Uterus (tissue), 4 donors: ENCODE data around the gene CCL8. TPM values are rescaled to one million over a fixed set of nuclear protein-coding genes. Genes with fewer than 3 reads are reported as not detected.

Source experiments
- DNase-seq, 2 donors: peaks; one replicate each; pipeline ENCODE4 v3.0.0-alpha.2; 2019 to 2020
- H3K27ac ChIP-seq, 2 donors: fragments of 200-600 bp; sonication (generic); 1 replicate in 1 of 2; 2 replicates in 1 of 2; pipeline ENCODE4 v1.5.1; 2016 to 2018
- H3K27me3 ChIP-seq, 2 donors: fragments of 200-600 bp; sonication (generic); one replicate each; pipeline ENCODE4 v1.5.1; 2018 to 2019; ENCODE audit warnings: control low read depth in 1 of 2
- H3K36me3 ChIP-seq, 2 donors: fragments of 200-600 bp; sonication (generic); one replicate each; pipeline ENCODE4 v1.5.1; 2019; ENCODE audit warnings: control low read depth in 1 of 2
- H3K4me1 ChIP-seq, 2 donors: fragments of 200-600 bp; sonication (generic); one replicate each; pipeline ENCODE4 v1.5.1; 2018 to 2019; ENCODE audit warnings: control low read depth in 1 of 2
- H3K4me3 ChIP-seq, 2 donors: fragments of 200-600 bp; sonication (generic); 1 replicate in 1 of 2; 2 replicates in 1 of 2; pipeline ENCODE4 v1.5.1; 2018 to 2019; ENCODE audit warnings: mild to moderate bottlenecking in 1 of 2
- H3K9me3 ChIP-seq, 2 donors: fragments of 200-600 bp; sonication (generic); one replicate each; pipeline ENCODE4 v1.5.1; 2019; ENCODE audit warnings: control low read depth in 1 of 2
- POLR2A ChIP-seq, 2 donors: fragments of 450-650 bp; IDR thresholded peaks; one replicate each; pipeline ENCODE4 v1.6.1; 2016; ENCODE audit warnings: antibody characterized with exemption in 2 of 2, mild to moderate bottlenecking in 1 of 2, moderate library complexity in 1 of 2
- intact Hi-C: fragments of 100-400 bp; cut with DNase I; formaldehyde crosslinking; loops from one replicate; pipeline ENCODE4 v1.15.1; 2023; ENCODE audit warnings: low total_unique reads
- total RNA-seq, 4 donors: library from RNA; depleted of rRNA in 3 of 4; stranded (reverse); fragments of >200 nt in 3 of 4; gene quantifications; one replicate each; pipeline versions ENCODE4 v1.1.0 to v1.2.4, GENCODE V29; 2014 to 2023
- TF ChIP-seq, protein P1 (sequence below), 4 experiments: fragments of 200-600 bp in 2 of 4; fragments of 450-650 bp in 2 of 4; sonication (generic) in 2 of 4; IDR thresholded peaks; one replicate each; pipeline ENCODE4 v1.5.1; 2016 to 2019; ENCODE audit warnings: antibody characterized with exemption in 4 of 4, mild to moderate bottlenecking in 2 of 4, moderate library complexity in 1 of 4
- donor health status: DM: yes; HTN: yes; CAD: no.

CCL8 gene
- total RNA-seq, 4 donors from 2014 or later: 0.70 TPM; not detected in 3

DNA sequence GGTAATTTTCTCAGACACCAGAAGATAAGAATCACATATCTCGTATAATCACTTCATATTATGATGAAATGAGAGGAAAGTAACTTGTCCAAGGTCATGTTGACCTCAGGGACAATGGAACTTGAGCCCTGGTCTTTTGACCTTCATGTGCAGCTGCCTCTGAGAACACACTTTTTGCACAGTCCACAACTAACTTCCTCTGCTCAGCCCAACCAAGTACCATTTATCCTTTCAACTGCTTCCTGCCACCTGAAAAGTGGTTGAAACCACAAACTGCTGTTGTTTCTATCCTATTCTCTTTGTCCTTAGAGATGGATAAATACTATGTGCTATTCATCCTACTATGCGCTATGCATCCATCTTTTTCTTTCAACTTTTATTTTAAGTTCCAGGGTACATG lies 46.1 kb downstream of the CCL8 start:
- no peaks in the 10 kb centered on the region for H3K9me3 ChIP-seq
- TF ChIP-seq, protein P1, sequence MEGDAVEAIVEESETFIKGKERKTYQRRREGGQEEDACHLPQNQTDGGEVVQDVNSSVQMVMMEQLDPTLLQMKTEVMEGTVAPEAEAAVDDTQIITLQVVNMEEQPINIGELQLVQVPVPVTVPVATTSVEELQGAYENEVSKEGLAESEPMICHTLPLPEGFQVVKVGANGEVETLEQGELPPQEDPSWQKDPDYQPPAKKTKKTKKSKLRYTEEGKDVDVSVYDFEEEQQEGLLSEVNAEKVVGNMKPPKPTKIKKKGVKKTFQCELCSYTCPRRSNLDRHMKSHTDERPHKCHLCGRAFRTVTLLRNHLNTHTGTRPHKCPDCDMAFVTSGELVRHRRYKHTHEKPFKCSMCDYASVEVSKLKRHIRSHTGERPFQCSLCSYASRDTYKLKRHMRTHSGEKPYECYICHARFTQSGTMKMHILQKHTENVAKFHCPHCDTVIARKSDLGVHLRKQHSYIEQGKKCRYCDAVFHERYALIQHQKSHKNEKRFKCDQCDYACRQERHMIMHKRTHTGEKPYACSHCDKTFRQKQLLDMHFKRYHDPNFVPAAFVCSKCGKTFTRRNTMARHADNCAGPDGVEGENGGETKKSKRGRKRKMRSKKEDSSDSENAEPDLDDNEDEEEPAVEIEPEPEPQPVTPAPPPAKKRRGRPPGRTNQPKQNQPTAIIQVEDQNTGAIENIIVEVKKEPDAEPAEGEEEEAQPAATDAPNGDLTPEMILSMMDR (IDR thresholded peaks at IDR 0.05): no peak
- TF ChIP-seq POLR2A (IDR thresholded peaks at IDR 0.05): no peak
- no peaks in the 10 kb centered on the region for H3K27me3 ChIP-seq
- no peak for DNase-seq
- H3K4me1 ChIP-seq: no peaks in the 10 kb centered on the region
- no peak overlapping the region for H3K27ac ChIP-seq
- H3K36me3 ChIP-seq: no peaks in the 10 kb centered on the region
- intact Hi-C loops: no loop called here
- no peak overlapping the region for H3K4me3 ChIP-seq

DNA sequence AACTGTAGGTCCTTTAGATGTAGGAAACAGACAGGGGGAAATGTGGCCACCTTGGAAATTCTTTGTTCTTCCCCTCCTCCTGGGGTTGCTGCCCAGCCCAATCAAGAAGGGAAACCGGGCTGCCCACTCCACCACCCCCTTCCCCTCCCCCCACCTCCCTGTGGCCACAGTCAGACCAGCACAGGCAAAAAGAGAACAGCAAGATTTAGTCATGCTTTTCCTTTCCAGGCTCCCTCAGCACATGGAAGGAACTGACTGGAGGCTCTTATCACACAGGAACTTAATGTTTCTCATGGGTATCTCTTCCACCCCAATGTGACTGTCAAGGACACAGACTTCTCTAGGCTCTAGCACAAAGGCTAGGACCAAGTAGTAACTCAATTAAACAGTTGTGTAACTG lies 46.8 kb downstream of the CCL8 start:
- Histone ChIP-seq H3K4me3 (no peak overlapping the region), H3K27me3 (no peaks in the 10 kb centered on the region), H3K4me1 (no peaks in the 10 kb centered on the region), H3K9me3 (no peaks in the 10 kb centered on the region), H3K27ac (no peak overlapping the region), H3K36me3 (no peaks in the 10 kb centered on the region)
- intact Hi-C loops: no loop called here
- TF ChIP-seq, protein P1 (IDR thresholded peaks at IDR 0.05): no peak
- TF ChIP-seq POLR2A (IDR thresholded peaks at IDR 0.05): no peak
- DNase-seq: no peak

DNA sequence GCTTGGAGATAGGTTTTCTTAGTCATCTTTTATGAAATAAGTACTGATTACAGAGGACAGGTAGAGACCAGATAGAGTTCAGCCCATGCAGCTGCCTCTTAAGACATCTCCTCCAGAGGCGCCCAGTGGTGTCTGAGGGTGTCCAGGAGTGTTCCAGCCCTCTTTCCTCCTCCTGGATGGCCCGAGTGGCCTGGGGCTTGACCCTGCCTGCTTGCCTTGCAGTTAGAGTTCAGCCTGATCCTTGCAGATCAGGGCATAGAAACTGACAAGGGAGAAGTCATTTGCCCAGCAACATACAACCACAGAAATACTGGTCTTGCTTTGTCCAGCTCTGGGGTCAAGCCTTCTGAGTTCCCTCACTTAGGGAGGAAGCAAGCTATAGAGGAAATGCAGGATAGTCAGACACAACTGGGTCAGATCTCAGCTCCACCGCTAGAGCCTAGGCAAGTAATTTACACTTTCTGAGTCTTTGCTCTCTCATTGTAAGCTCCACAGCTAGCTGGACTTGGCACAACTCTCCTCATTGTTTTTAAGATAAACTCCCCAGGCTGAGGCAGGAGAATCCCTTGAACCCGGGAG lies 47.4 kb downstream of the CCL8 start:
- no peaks in the 10 kb centered on the region for H3K4me1 ChIP-seq
- no peak overlapping the region for H3K27ac ChIP-seq
- no peak overlapping the region for H3K4me3 ChIP-seq
- no peaks in the 10 kb centered on the region for H3K27me3 ChIP-seq
- H3K36me3 ChIP-seq: no peaks in the 10 kb centered on the region
- intact Hi-C loops: no loop called here
- no peak for DNase-seq
- TF ChIP-seq, protein P1 (IDR thresholded peaks at IDR 0.05): no peak
- no peak for TF ChIP-seq POLR2A (IDR thresholded peaks at IDR 0.05)
- no peaks in the 10 kb centered on the region for H3K9me3 ChIP-seq

DNA sequence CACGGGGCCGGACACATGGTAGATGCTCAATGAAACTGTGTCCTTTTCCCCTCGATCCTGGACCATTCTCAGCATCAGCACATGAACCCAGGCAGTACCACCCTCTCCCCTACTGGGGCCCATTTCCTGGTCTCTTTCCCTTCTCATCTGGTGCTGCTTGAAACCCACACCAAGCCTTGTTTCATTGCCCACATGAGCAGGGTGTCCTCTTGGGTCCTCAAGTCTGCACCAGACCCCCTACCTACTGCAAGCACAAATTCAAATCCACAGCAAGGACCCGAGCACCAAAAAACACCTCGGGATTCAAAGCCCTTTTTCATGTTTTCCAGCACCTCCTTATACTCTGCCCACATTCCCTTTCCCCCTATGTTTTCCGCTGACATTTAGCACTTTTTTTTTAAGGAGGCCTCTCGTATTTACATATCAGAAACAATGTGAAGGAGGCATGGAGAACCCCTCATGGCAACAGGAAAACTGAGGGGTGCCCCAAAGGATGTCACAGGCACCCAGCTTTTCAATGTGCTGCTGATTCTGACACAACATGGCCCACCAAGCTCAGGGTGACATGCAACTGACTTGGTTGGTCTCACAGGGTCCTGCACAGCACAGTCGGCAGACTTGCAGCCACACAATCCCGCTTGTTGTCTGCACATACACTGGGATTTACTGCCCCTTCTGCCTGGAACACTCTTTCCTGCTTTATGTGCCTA lies 48.4 kb downstream of the CCL8 start:
- H3K4me1 ChIP-seq: no peaks in the 10 kb centered on the region
- no peaks in the 10 kb centered on the region for H3K36me3 ChIP-seq
- TF ChIP-seq POLR2A (IDR thresholded peaks at IDR 0.05): no peak
- TF ChIP-seq, protein P1 (IDR thresholded peaks at IDR 0.05): no peak
- DNase-seq: no peak
- no peaks in the 10 kb centered on the region for H3K9me3 ChIP-seq
- no peak overlapping the region for H3K4me3 ChIP-seq
- intact Hi-C loops: no loop called here
- H3K27ac ChIP-seq: no peak overlapping the region
- H3K27me3 ChIP-seq: no peaks in the 10 kb centered on the region

DNA sequence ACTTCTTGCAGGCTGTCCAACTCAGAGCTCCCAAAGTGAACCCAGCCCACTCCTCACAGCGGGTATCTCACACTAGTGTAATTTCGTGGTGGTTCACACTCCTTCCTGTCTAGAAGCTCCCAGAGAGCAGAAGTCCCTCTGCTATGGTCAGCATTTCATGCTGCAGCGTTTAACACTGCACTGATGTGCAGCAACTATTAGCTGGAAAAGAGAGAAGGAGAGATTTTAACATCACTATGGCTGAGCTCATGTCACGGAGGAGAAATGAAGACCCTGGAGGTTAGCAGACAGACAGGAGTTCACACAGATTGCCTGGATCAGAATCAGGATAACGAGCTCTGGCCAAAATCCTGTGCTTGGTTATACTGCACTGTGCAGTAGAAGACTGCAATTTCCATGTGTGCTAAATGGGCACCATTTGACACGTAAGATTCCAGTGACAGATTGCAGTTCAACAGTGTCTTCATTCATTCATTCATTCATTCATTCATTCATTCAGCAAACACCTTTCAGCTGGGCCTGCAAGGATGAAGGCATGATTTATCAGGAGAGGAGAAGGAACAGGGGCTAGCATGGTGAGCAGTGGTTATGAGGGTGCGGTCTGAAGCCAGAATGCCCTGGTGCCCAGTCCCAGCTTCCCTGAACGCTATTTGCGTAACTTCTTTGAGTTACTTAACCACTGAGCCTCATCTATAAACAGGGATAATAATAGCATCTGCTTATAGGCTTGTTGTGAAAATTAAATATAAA lies 49.1 kb downstream of the CCL8 start:
- intact Hi-C loops: no loop called here
- no peak for DNase-seq
- TF ChIP-seq, protein P1 (IDR thresholded peaks at IDR 0.05): no peak
- TF ChIP-seq POLR2A (IDR thresholded peaks at IDR 0.05): no peak
- Histone ChIP-seq H3K9me3 (no peaks in the 10 kb centered on the region), H3K27ac (no peak overlapping the region), H3K36me3 (no peaks in the 10 kb centered on the region), H3K27me3 (no peaks in the 10 kb centered on the region), H3K4me3 (no peak overlapping the region), H3K4me1 (no peaks in the 10 kb centered on the region)
